K562 (cell line): Measurements from ENCODE around the gene AFF3. TPM values are rescaled to one million over a fixed set of nuclear protein-coding genes. Genes with fewer than 3 reads are reported as not detected.
A peak's percentile ranks its signal among the peaks of the same experiment; 100 is the strongest.
"Not testable (repeated sequence)": the region's sequence is repeated elsewhere in the genome, so short reads cannot be mapped to it uniquely, and the experiment has no call there.

Experiments
- ATAC-seq: fragments of 200-7000 bp; cut with Tn5 transposase; 3 replicates; pipeline ENCODE4 v1.9.1; 2020; ENCODE audit warnings: moderate library complexity
- BruUV-seq: library from RNA; stranded (reverse); fragments of 400-500 nt; replicated peaks from 2 replicates; lab custom pipeline; 2021; lab: Mats Ljungman, UMichigan
- CTCF ChIA-PET: fragments of 300-600 bp; formaldehyde crosslinking; extraction: SDS; loops from one replicate; lab custom pipeline; 2021; ENCODE audit warnings: low intra/inter-chr PET ratio; lab: Yijun Ruan, JAX
- POLR2A ChIA-PET: fragments of 300-600, 350-650 bp; sonication (Branson Sonifier 250); formaldehyde crosslinking; extraction: SDS; loops from one replicate; lab custom pipeline; 2021; ENCODE audit warnings: antibody characterized with exemption, inconsistent platforms; lab: Yijun Ruan, JAX
- DNase-seq, 4 experiments: peaks; one replicate each; pipeline versions ENCODE4 v3.0.0 to v3.0.0-alpha.2; 2011 to 2018; ENCODE audit warnings: low spot score in 3 of 4, mixed read lengths in 3 of 4; ENCODE audit errors: extremely low read depth in 1 of 4
- FAIRE-seq: peaks from 2 replicates; lab custom pipeline; 2011; peaks lifted over from hg19 to GRCh38; lab: Jason Lieb, UNC
- H2AFZ ChIP-seq: 2 replicates; pipeline ENCODE4 v1.6.0; 2011; ENCODE audit warnings: low read depth, low read length, control low read depth, inconsistent platforms
- H3K27ac ChIP-seq: fragments of 200-600 bp; 3 replicates; pipeline ENCODE4 v1.8.0; 2011; ENCODE audit warnings: low read depth, mild to moderate bottlenecking, control low read depth, inconsistent platforms, low read length, moderate library complexity, mixed read lengths; ENCODE audit errors: extremely low read depth
- H3K27me3 ChIP-seq, 2 experiments: fragments of 300-600 bp in 1 of 2; 2 replicates in 1 of 2; 3 replicates in 1 of 2; pipeline versions ENCODE4 v1.6.0 to v1.8.0; 2011; ENCODE audit warnings: inconsistent platforms in 2 of 2, low read length in 2 of 2, mild to moderate bottlenecking in 1 of 2, mixed read lengths in 1 of 2, moderate library complexity in 1 of 2; ENCODE audit not compliant: control insufficient read depth in 2 of 2, insufficient read depth in 2 of 2
- H3K36me3 ChIP-seq: fragments of 300-600 bp; 3 replicates; pipeline ENCODE4 v1.8.0; 2011; ENCODE audit warnings: mild to moderate bottlenecking, low read length, inconsistent platforms; ENCODE audit not compliant: control insufficient read depth, insufficient read depth
- H3K4me1 ChIP-seq, 2 experiments: fragments of 200-600 bp in 1 of 2; replicated peaks in 1 of 2; 2 replicates in 1 of 2; 3 replicates in 1 of 2; pipeline versions ENCODE4 v1.5.1 to v1.8.0; 2011; ENCODE audit warnings: inconsistent platforms in 2 of 2, low read length in 2 of 2, mild to moderate bottlenecking in 1 of 2, mixed read lengths in 1 of 2, moderate library complexity in 1 of 2; ENCODE audit not compliant: control insufficient read depth in 2 of 2, insufficient read depth in 2 of 2
- H3K4me2 ChIP-seq: 2 replicates; pipeline ENCODE4 v1.6.1; 2011; ENCODE audit warnings: low read length, control low read depth, inconsistent platforms, mixed read lengths; ENCODE audit not compliant: insufficient read depth
- H3K4me3 ChIP-seq: fragments of 200-600 bp; sonication (generic), shearing (Covaris generic); 2 replicates; pipeline ENCODE4 v1.5.1; 2016; ENCODE audit warnings: control low read depth, inconsistent platforms
- H3K79me2 ChIP-seq: fragments of 200-600 bp; 3 replicates; pipeline ENCODE4 v1.8.0; 2011; ENCODE audit warnings: low read length, inconsistent platforms; ENCODE audit not compliant: control insufficient read depth, insufficient read depth
- H3K9ac ChIP-seq, 2 experiments: 2 replicates each; pipeline versions ENCODE4 v1.6.0 to v1.6.1; 2011; ENCODE audit warnings: low read depth in 2 of 2, low read length in 2 of 2, control low read depth in 1 of 2, inconsistent platforms in 1 of 2, mild to moderate bottlenecking in 1 of 2, mixed read lengths in 1 of 2; ENCODE audit not compliant: insufficient read depth in 1 of 2
- H3K9me1 ChIP-seq: one replicate; pipeline ENCODE4 v1.6.0; 2011; ENCODE audit warnings: inconsistent platforms, mild to moderate bottlenecking, low read length, moderate library complexity; ENCODE audit not compliant: control insufficient read depth, insufficient read depth
- H3K9me3 ChIP-seq: replicated peaks from 2 replicates; pipeline ENCODE4 v1.5.1; 2011; ENCODE audit warnings: low read depth, low read length, inconsistent platforms; ENCODE audit not compliant: control insufficient read depth, insufficient read depth
- H4K20me1 ChIP-seq: replicated peaks from 2 replicates; pipeline ENCODE4 v1.6.1; 2011; ENCODE audit warnings: low read length, inconsistent platforms, mixed read lengths; ENCODE audit not compliant: control insufficient read depth, insufficient read depth
- ATF6 ChIP-seq: sonication (generic); formaldehyde crosslinking; IDR thresholded peaks from 2 replicates; pipeline ENCODE4 v1.4.0; 2020; ENCODE audit warnings: mild to moderate bottlenecking, missing genetic modification reagents
- HBP1 ChIP-seq: fragments of 450-650 bp; formaldehyde crosslinking; IDR thresholded peaks from 2 replicates; pipeline ENCODE4 v1.4.0; 2022; ENCODE audit warnings: missing genetic modification characterization
- HNRNPL ChIP-seq: fragments of 200-400 bp; formaldehyde crosslinking; IDR thresholded peaks from 2 replicates; pipeline ENCODE4 v1.6.1; 2017; ENCODE audit warnings: low read depth, mild to moderate bottlenecking, low read length
- MAFF ChIP-seq: IDR thresholded peaks from 2 replicates; pipeline ENCODE4 v1.6.1; 2012; ENCODE audit warnings: low read length, improper control_type of control experiment
- POLR2AphosphoS2 ChIP-seq: IDR thresholded peaks from 2 replicates; pipeline ENCODE4 v1.6.1; 2012; ENCODE audit warnings: low read length, improper control_type of control experiment
- ZNF12 ChIP-seq: sonication (generic); formaldehyde crosslinking; IDR thresholded peaks from 2 replicates; pipeline ENCODE4 v1.4.0; 2020; ENCODE audit warnings: mild to moderate bottlenecking, missing genetic modification reagents
- ZNF174 ChIP-seq: fragments of 250-450 bp; sonication (Bioruptor Pico); IDR thresholded peaks from 2 replicates; pipeline ENCODE4 v1.4.0; 2020; ENCODE audit warnings: mild to moderate bottlenecking
- ZNF512 ChIP-seq: IDR thresholded peaks from 2 replicates; pipeline ENCODE4 v1.6.1; 2016; ENCODE audit warnings: missing genetic modification characterization, missing compliant biosample characterization
- WGBS: fragments of 100-300 bp; shearing (Covaris generic); methylation state at CpG from one replicate; pipeline ENCODE4 v1.1.6; 2016; ENCODE audit warnings: low coverage, mixed read lengths; ENCODE audit not compliant: insufficient coverage; ENCODE audit errors: missing lambda C conversion rate; 5-methylcytosine and 5-hydroxymethylcytosine counted together
- in situ Hi-C: fragments of 300-500 bp; cut with MboI; formaldehyde crosslinking; loops from 4 replicates; pipeline ENCODE4 v1.15.0; 2018; ENCODE audit warnings: inconsistent platforms, mixed read lengths
- intact Hi-C: fragments of 100-400 bp; cut with micrococcal nuclease; formaldehyde crosslinking; loops from 2 replicates; pipeline ENCODE4 v1.14.2; 2022
- polyA plus RNA-seq, 8 experiments: library from polyadenylated mRNA; depleted of rRNA in 4 of 8; stranded (reverse) in 5 of 8; unstranded in 3 of 8; fragments of >200 nt; fragmentation: Nextera tagmentation in 2 of 8; fragmentation: Illumina TruSeq in 1 of 8; extraction: Ambion mirVana in 2 of 8; extraction: Trizol in 1 of 8; gene quantifications; 2 replicates each; pipeline versions ENCODE4 v1.2.1 to v1.2.3, GENCODE V29; 2011 to 2014; ENCODE audit warnings: inconsistent platforms in 1 of 8, missing spikeins in 1 of 8
- total RNA-seq, 7 experiments: library from RNA; depleted of rRNA in 6 of 7; stranded (reverse); fragments of >200 nt in 6 of 7; fragmentation: Illumina TruSeq in 2 of 7; extraction: Trizol in 2 of 7; gene quantifications; 2 replicates each; pipeline versions ENCODE4 v1.2.1 to v1.2.3, GENCODE V29; 2011 to 2021; ENCODE audit warnings: low replicate concordance in 1 of 7

AFF3 gene
- total and polyA plus RNA-seq, 9 of the 15 experiments (the other 6 are each of a cell fraction or from before 2014, with no cell fraction given) = 0.02 to 0.11 TPM; not detected in 7

GRCh38 chr2:99947366-99947765 lies 195.0 kb downstream of the AFF3 start:
- BruUV-seq, FAIRE-seq: not testable (repeated sequence)
- POLR2A ChIA-PET = interaction anchor here (0.6 to 0.7 kb wide), 2 partner anchors 11 to 242 kb away, joined by 3 read pairs; no protein-coding TSS in a partner anchor

GRCh38 chr2:99944019-99944418 lies 198.4 kb downstream of the AFF3 start:
- Histone ChIP-seq H3K79me2 (no peaks in the 10 kb centered on the region), H3K9me1 (no peaks in the 10 kb centered on the region), H3K27ac (no peak overlapping the region), H3K36me3 (no peaks in the 10 kb centered on the region), H2AFZ (no peak overlapping the region), H3K4me2 (no peak overlapping the region), H3K9ac (no peak overlapping the region), H4K20me1 (no peaks in the 10 kb centered on the region), H3K9me3 (no peaks in the 10 kb centered on the region), H3K4me3 (no peak overlapping the region), H3K27me3 (peaks cover 0 to 4% of the 10 kb centered on the region in 2 experiments; a peak in 2 of 5 replicates), H3K4me1 (no peaks in the 10 kb centered on the region)
- ATAC-seq (no peak), FAIRE-seq (no peak), DNase-seq (no peak)
- in situ Hi-C loops (no loop called here), intact Hi-C loops (no loop called here)
- ChIA-PET POLR2A (no interaction called here), CTCF (no interaction called here)
- 0% methylated on average over 4 of the region's 4 CpGs for WGBS
- BruUV-seq = no TSS peak
- TF ChIP-seq HBP1 (CRISPR knock-in tag) (no peak), ZNF12 (CRISPR knock-in tag) (no peak), POLR2AphosphoS2 (no peak), HNRNPL (no peak), MAFF (no peak), ZNF174 (no peak), ATF6 (CRISPR knock-in tag) (no peak)

More at GRCh38 chr2:99947366-99947765, 195.0 kb downstream of the AFF3 start:
- DNase-seq, H3K4me3 ChIP-seq, H3K9ac ChIP-seq, H2AFZ ChIP-seq, H3K9me3 ChIP-seq, in situ Hi-C loops, CTCF ChIA-PET, H3K27ac ChIP-seq, H4K20me1 ChIP-seq, H3K36me3 ChIP-seq, H3K79me2 ChIP-seq, H3K27me3 ChIP-seq, H3K4me2 ChIP-seq, H3K9me1 ChIP-seq, intact Hi-C loops, ATAC-seq, H3K4me1 ChIP-seq: not testable (repeated sequence)
- peak; percentile 70 for TF ChIP-seq ZNF512 (tag)
- 0% methylated on average over 4 of the region's 4 CpGs for WGBS
